Fibroblast of peridontal ligament (primary cell): ENCODE results near the gene PPFIA2.
"Not testable (repeated sequence)": the region's sequence is repeated elsewhere in the genome, so short reads cannot be mapped to it uniquely, and the experiment has no call there.

Experiments
- DNase-seq: peaks from one replicate; pipeline ENCODE4 v3.0.0-alpha.2; 2010; ENCODE audit errors: extremely low read depth

PPFIA2 gene

GRCh38 chr12:81668475-81668874 is 90.7 kb downstream of the PPFIA2 start:
- DNase-seq, result peak; percentile 89

DNA sequence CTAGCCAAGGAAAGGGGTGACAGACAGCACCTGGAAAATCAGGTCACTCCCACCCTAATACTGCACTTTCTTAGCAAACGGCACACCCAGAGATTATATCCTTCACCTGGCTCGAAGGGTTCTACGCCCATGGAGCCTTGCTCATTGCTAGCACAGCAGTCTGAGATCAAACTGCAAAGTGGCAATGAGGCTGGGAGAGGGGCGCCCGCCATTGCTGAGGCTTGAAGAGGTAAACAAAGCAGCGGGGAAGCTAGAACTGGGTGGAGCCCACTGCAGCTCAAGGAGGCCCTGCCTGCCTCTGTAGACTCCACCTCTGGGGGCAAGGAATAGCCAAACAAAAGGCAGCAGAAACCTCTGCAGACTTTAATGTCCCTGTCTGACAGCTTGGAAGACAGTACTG is 99.8 kb downstream of the PPFIA2 start:
- DNase-seq, result not testable (repeated sequence)

DNA sequence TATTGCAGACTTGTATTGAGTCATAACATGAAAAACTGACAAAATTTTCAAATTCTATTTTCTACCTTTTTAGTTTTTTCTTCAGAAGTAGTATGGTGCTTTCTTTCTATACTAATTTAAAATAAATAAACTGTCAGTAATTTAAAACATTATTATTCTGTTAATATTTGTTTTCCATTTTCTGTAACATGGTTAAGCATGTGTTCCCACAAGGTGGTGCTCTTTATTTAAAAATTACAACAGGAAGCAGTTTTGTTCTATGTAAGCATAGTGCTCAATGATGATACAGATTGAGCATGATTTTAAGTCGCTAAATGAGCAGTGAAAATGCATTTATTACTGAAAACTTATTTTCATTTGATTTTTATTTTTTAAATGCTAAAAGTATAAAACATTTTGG is 114.6 kb downstream of the PPFIA2 start:
- DNase-seq, result peak; percentile 75

DNA sequence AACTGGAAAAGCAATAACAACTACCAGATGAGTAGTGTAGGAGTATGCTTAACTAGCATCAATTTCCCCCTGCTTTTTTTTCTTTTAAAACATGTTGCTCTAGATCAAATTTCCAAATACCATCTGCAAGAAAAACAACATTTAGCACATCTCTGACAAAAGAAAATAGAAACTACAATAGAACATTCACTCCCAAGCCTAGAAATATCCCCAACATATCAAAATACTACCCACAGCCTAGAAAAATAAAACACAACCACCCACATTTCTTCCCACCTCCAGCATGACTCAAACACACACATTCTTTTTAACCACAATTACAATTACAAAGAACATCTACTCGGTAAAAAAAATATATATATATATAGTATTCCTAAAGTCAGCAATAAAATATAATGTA is 120.0 kb downstream of the PPFIA2 start:
- peak; percentile 2 for DNase-seq

- no peak for DNase-seq
Measured at GRCh38 chr12:81633127-81633526, 126.0 kb downstream of the PPFIA2 start.

GRCh38 chr12:81627336-81628189 is 131.6 kb downstream of the PPFIA2 start:
- DNase-seq, result peak; percentile 79

- DNase-seq, result no peak
Measured at GRCh38 chr12:81626406-81626805, 132.7 kb downstream of the PPFIA2 start.

DNA sequence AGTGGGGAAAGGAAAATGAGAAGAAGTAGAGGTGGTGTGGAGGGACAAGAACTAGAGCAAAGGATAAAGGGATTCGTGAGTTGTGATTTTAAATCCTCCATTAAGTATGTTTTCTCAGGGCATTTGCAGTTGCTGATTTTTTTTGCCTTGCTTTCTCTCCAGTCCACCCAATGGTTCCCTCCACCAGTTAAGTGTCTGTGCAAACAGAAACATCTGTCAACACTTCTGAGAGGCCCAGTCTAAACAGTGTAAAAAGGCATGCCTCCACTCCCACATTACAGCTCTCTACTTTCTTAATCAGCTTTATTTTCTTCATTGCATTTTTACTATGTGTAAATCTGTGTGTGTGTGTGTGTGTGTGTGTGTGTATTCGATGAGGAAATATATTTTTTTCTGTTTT is 141.2 kb downstream of the PPFIA2 start:
- DNase-seq, result no peak

DNA sequence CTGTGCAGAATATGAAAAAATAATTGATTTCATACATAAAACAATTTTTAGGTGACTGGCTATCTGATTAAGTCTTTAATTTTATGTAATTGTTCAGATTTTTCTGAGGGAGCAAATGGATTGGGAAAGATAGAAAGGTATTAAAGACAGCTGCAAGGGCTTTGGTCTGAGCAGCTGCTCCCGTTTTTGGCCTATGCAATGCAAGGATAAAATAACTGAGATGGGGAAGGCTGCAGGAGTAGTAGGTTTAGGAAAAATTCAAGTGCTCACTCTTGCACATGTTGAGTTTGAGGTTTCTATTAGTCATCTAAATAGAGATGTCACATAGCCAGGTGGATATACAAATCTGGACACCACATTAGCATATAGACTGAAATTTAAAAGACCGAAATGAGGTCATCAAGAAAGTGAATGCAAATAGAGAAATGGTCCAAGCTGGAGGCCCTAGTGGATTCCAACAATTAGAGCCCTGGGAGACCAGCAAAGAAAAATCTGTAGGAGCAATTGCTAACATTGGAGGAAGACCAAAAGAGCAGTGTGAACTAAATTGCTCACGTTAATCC is 144.0 kb downstream of the PPFIA2 start:
- DNase-seq, result no peak

- DNase-seq, result no peak
Measured at GRCh38 chr12:81610955-81611889, 147.9 kb downstream of the PPFIA2 start.

GRCh38 chr12:81597928-81598604 is 161.1 kb downstream of the PPFIA2 start:
- peak; percentile 33 for DNase-seq

DNA sequence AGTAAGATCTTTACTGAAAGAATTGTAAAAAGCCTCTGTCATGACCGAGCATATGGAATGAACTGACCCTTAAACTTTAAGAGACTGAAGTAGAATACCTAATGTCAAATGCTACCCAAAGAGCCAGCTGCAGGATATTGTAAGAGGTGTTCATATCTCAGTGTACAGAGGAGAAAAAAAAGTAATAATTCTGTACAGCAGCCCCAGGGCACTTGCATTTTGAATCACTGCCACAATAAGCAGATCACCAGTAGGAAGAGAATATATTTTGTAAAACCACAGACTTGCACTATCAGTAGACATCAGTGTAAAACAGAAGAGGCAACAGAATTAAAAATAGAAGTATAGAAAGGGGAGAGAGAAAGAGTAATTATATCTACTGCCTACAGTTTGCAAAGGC is 162.6 kb downstream of the PPFIA2 start:
- no peak for DNase-seq

DNA sequence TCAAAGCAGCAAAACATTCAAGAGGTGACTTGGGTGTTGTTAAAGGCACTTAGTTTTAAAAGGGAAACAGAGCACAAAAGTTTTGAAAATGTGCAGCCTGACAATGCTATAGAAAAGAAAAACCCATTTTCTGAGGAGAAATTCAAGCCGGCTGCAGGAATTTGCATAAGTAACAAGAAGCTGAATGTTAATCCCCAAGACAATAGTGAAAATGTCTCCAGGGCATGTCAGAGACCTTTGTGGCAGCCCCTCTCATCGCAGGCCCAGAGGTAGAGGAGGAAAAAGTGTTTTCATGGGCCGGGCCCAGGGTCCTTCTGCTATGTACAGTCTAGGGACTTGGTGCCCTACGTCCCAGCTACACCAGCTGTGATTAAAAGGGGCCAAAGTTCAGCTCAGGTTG is 167.9 kb downstream of the PPFIA2 start:
- DNase-seq, result no peak

- not testable (repeated sequence) for DNase-seq
Measured at GRCh38 chr12:81590703-81591102, 168.4 kb downstream of the PPFIA2 start.

GRCh38 chr12:81588235-81589008 is 170.7 kb downstream of the PPFIA2 start:
- no peak for DNase-seq

DNA sequence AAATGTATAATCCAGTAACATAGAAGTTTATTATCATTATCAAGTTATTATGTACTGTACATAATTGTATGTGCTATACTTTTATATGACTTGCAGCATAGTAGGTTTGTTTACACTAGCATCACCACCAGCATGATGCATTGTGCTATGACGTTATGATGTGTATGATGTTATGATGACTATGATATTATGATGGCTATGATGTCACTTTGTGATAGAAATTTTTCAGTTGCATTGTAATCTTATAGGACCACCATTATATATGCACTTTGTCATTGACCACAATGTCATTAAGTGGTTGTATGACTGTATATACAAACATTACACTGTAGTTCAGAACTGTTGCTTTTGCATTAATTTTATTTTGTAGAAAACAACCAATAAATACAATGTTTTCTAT is 173.4 kb downstream of the PPFIA2 start:
- DNase-seq, result no peak

DNA sequence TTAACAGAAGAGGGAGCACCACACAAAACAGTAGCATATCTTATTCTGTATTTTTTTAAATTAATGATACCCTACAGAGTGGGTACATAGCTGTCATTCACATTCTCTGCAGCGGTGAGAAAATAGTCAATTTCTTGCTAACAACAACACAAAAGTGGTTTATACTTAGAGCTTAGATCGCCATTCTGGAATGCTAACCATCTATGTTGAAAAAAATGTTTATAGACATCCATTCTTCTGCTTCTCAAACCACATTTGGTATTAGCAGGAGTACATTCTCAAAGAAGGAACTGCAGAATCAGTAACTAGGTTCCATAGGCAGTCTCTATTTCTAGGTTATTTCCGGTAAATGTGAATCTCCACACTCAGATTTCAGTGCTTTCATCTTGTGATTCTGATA is 185.9 kb downstream of the PPFIA2 start:
- peak; percentile 57 for DNase-seq

- DNase-seq, result no peak
Measured at GRCh38 chr12:81572411-81572810, 186.7 kb downstream of the PPFIA2 start.

DNA sequence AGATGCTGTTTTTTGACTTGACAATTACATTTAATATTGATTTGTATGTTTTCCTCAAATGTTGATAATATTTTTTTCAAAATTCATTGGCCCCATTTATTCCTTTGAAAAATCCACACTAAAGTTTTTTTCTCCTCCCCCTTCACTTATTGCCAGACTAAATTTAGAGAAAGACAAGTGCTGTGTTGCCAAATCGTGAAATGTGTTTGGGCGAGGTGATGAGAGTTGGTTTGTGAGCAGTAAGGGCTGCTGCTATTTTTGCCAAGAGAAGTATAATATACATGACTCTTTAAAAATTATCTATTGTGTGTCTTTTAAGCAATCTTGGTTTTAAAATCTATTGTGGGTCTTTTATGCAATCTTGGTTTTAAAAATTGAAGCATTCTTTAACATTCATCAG is 188.9 kb downstream of the PPFIA2 start:
- no peak for DNase-seq

DNA sequence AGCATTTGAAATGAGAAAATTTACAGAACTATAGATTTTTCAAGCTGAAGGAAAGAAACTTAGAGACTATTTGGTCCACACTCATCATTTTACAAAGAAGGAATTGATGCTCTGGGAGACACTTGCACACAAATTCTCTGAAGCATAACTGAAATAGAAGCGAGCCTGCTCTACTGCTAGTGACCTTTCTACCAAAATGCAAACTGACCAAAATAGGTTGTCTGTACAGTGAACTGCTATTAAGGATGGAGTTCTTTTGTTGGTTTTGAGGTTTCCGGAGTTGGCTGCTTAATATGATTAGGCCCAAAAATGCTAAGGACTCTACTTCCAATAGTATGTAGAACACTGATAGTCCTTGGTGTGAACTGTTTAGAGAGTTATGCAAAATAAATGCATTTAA is 194.9 kb downstream of the PPFIA2 start:
- no peak for DNase-seq

GRCh38 chr12:81558031-81558430 is 201.1 kb downstream of the PPFIA2 start:
- DNase-seq, result peak; percentile 77
